ENCODE results near the gene NKD1. TPM values are rescaled to one million over a fixed set of nuclear protein-coding genes. Genes with fewer than 3 reads are reported as not detected.

The NKD1 gene
- total and polyA plus RNA-seq, 2 donors (not counting 1 experiment from before 2014, with no cell fraction given): 0.16 to 1.9 TPM

DNA sequence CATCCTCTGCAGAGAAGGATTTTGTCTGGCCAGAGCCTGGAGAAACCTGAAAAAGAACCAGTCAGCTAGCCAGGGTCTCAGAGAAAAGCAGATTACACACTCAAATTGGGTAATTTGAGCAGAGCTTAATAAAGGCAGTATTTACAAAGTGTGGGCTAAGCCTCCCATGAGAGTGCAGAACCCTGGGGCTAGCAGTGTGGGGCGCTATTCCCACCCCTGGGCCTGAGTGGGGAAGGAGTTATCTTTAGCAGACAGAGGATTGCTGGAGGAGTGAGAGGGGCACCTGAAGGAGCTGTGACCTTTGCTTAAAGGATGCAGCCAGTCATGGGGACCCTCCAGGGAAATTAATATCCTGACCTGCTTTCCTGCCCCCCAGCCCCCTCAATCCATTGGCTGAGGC, 86.8 kb downstream of the NKD1 start:
- POLR2A ChIA-PET: interaction anchor here (0.6 kb wide), 1 partner anchor 110 kb away, joined by 7 read pairs; no protein-coding TSS in a partner anchor
- 63% methylated on average over 1 of the region's 1 CpG for WGBS (ENCODE audit: insufficient coverage)
- no peak overlapping the region for H3K27ac Mint-ChIP-seq
- no peak overlapping the region for H3K4me3 Mint-ChIP-seq
- CTCF ChIA-PET: interaction anchor here (1.0 to 1.1 kb wide), 2 partner anchors 10 to 112 kb away, joined by 3 read pairs; no protein-coding TSS in a partner anchor
- no peak for TF ChIP-seq CTCF (IDR thresholded peaks at IDR 0.05)
- H3K79me2 ChIP-seq (ENCODE audit: control insufficient read depth, insufficient read depth, low read length): no peaks in the 10 kb centered on the region
- H3K4me2 ChIP-seq (replicated peaks; ENCODE audit: low read depth, low read length, poor library complexity, severe bottlenecking): no peak overlapping the region
- DNase-seq (no peak), ATAC-seq (ENCODE audit: low read depth) (no peak)
- H3K4me1 Mint-ChIP-seq: peaks cover 1% of the 10 kb centered on the region
- no peak overlapping the region for H3K4me3 ChIP-seq (ENCODE audit: control extremely low read depth in 1 of 5, extremely low read depth in 1 of 5, insufficient read depth in 1 of 5, low read depth in 2 of 5, low read length in 4 of 5)
- H2AFZ ChIP-seq (ENCODE audit: insufficient read depth, low read depth, low read length, poor library complexity, severe bottlenecking): no peak overlapping the region
- no peaks in the 10 kb centered on the region for H4K20me1 ChIP-seq (ENCODE audit: control insufficient read depth, insufficient read depth, low read length, poor library complexity, severe bottlenecking)
- no peaks in the 10 kb centered on the region for H3K4me1 ChIP-seq (ENCODE audit: control insufficient read depth in 2 of 2, insufficient read depth in 2 of 2, low read length in 2 of 2)
- no peaks in the 10 kb centered on the region for H3K9me3 Mint-ChIP-seq (ENCODE audit: insufficient read depth)
- H3K27me3 ChIP-seq (replicated peaks in 1 of 4; ENCODE audit: control extremely low read depth in 1 of 4, control insufficient read depth in 3 of 4, insufficient read depth in 4 of 4, low read length in 3 of 4): no peaks in the 10 kb centered on the region
- H3K9me3 ChIP-seq (ENCODE audit: control extremely low read depth in 1 of 3, control insufficient read depth in 2 of 3, insufficient read depth in 1 of 3, low read length in 2 of 3): no peaks in the 10 kb centered on the region
- no peaks in the 10 kb centered on the region for H3K36me3 ChIP-seq (replicated peaks in 1 of 2; ENCODE audit: control extremely low read depth in 1 of 2, control insufficient read depth in 1 of 2, extremely low read depth in 1 of 2, insufficient read depth in 2 of 2, low read length in 1 of 2)
- intact Hi-C loops (cut with micrococcal nuclease): no loop called here
- H3K9ac ChIP-seq (ENCODE audit: low read length): no peak overlapping the region
- H3K27me3 Mint-ChIP-seq: peaks cover 4% of the 10 kb centered on the region
- no peak overlapping the region for H3K27ac ChIP-seq (ENCODE audit: low read length in 2 of 2)

- H3K9me3 ChIP-seq (ENCODE audit: control extremely low read depth in 1 of 3, control insufficient read depth in 2 of 3, insufficient read depth in 1 of 3, low read length in 2 of 3): no peaks in the 10 kb centered on the region
- no peaks in the 10 kb centered on the region for H4K20me1 ChIP-seq (ENCODE audit: control insufficient read depth, insufficient read depth, low read length, poor library complexity, severe bottlenecking)
- H3K4me1 ChIP-seq (ENCODE audit: control insufficient read depth in 2 of 2, insufficient read depth in 2 of 2, low read length in 2 of 2): no peaks in the 10 kb centered on the region
- H3K27ac ChIP-seq (ENCODE audit: low read length in 2 of 2): no peak overlapping the region
- DNase-seq (no peak), ATAC-seq (ENCODE audit: low read depth) (no peak)
- WGBS (ENCODE audit: insufficient coverage): 91% methylated on average over 9 of the region's 17 CpGs
- intact Hi-C loops (cut with micrococcal nuclease): no loop called here
- Mint-ChIP-seq H3K9me3 (ENCODE audit: insufficient read depth) (no peaks in the 10 kb centered on the region), H3K27me3 (peaks cover 8% of the 10 kb centered on the region), H3K4me3 (no peak overlapping the region), H3K4me1 (peaks cover 1% of the 10 kb centered on the region), H3K27ac (no peak overlapping the region)
- H3K9ac ChIP-seq (ENCODE audit: low read length): no peak overlapping the region
- no peak for TF ChIP-seq EZH2 (IDR thresholded peaks at IDR 0.05; ENCODE audit: borderline replicate concordance, insufficient read depth, low read depth, low read length, poor library complexity, severe bottlenecking)
- no peak for TF ChIP-seq CTCF (IDR thresholded peaks at IDR 0.05)
- no peaks in the 10 kb centered on the region for H3K36me3 ChIP-seq (replicated peaks in 1 of 2; ENCODE audit: control extremely low read depth in 1 of 2, control insufficient read depth in 1 of 2, extremely low read depth in 1 of 2, insufficient read depth in 2 of 2, low read length in 1 of 2)
- no peaks in the 10 kb centered on the region for H3K27me3 ChIP-seq (replicated peaks in 1 of 4; ENCODE audit: control extremely low read depth in 1 of 4, control insufficient read depth in 3 of 4, insufficient read depth in 4 of 4, low read length in 3 of 4)
- CTCF ChIA-PET: interaction anchor here (1.0 to 1.1 kb wide), 2 partner anchors 10 to 111 kb away, joined by 3 read pairs; no protein-coding TSS in a partner anchor
- no peak overlapping the region for H3K4me3 ChIP-seq (ENCODE audit: control extremely low read depth in 1 of 5, extremely low read depth in 1 of 5, insufficient read depth in 1 of 5, low read depth in 2 of 5, low read length in 4 of 5)
- no peak overlapping the region for H3K4me2 ChIP-seq (replicated peaks; ENCODE audit: low read depth, low read length, poor library complexity, severe bottlenecking)
- H3K79me2 ChIP-seq (ENCODE audit: control insufficient read depth, insufficient read depth, low read length): no peaks in the 10 kb centered on the region
- H2AFZ ChIP-seq (ENCODE audit: insufficient read depth, low read depth, low read length, poor library complexity, severe bottlenecking): no peak overlapping the region
- POLR2A ChIA-PET: interaction anchor here (0.6 kb wide), 1 partner anchor 109 kb away, joined by 7 read pairs; no protein-coding TSS in a partner anchor
Measured at GRCh38 chr16:50635505-50636392, 87.6 kb downstream of the NKD1 start.
